ENCODE data around the gene DENND6B.

DENND6B gene

DNA sequence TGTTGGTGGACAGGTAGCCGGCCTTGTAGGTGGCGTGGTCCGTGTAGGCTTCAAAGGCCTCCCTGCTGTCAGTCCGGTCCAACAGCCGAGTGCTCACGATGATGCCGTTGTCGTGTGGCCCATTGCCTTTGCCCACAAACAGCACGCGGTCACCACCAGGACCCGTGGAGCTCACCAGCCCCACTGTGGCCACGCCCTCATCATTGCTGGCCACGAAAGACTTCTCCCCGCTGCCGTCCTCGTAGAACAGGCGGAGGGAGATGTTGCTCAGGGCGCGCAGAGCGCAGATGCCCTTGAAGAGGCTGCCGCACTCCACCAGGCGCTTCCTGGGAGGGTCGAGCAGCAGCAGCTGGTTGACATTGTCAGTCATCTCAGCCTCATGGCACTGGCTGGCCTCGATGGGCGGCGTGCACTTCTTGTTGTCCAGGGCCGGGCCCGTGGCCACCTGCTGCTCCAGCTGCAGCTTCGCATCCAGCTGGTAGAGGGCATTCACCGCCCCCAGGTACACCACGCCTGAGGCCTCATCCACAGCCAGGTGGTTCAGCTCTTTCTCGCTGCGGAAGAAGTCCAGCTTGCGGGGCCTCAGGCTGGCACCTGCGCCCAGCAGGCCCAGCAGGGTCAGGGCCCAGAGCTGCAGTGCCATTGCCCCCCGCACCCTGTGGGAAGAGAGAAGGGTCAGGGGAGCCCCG lies 36.7 kb downstream of the DENND6B start:
- DNase-seq (ENCODE audit: low read depth, low spot score): no peak
- H3K27ac ChIP-seq: no peak overlapping the region

DNA sequence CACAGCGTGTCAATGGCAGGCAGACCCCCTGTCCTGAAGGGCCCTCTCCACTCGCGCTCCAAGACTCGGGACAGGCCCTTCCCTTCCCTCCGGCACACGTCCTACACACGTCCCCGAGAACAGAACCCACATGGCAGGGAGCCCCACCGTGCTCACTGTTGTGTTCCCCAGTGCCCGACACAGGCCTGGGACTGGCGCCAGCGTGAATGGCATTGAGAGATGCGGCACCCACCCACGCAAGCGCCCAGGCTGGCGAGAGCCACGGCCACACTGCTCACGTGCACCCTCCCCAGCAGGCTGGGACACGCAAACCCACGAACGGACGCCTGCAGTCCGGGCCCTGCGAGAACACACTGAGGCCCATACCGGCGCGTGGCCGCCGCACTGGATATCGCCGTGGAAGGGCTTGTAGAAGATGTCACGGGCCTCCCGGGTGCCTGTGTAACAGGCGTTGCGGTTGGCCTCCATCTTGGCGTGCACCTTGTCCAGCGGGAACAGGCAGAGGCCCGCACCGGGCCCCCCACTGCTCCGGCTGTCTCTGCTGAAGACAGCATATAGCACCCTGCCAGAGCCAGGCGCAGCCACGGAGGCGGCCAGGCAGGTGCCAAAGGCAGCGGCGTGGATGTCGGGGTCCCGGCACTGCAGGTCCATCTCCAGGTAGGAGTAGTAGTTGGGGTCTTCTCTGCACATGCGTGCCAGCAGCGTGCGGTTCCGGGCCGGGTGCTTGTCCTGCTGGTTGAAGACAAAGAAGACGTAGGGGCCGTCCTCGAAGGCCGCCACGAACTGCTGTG lies 37.5 kb downstream of the DENND6B start:
- no peak overlapping the region for H3K27ac ChIP-seq
- no peak for DNase-seq (ENCODE audit: low read depth, low spot score)

DNA sequence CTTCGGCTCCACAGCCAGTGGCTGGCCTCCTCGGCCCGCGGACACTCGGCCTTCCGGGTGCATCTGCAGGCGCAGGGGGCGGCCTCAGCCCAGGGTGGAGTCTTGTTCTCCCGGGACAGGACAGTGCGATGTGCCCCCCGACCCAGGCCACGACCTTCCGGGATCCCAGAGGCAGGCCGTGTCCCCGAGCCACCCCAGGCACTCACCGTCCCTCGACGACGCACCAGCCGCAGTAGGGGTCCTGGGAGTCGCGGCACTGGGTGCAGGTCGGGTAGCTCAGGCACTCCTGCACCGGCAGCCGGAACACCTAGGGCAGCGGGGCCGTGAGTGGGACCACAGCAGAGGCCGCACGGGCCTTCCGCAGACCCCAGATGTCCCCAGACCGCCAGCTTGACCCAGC lies 39.1 kb downstream of the DENND6B start:
- no peak for DNase-seq (ENCODE audit: low read depth, low spot score)
- H3K27ac ChIP-seq: no peak overlapping the region

DNA sequence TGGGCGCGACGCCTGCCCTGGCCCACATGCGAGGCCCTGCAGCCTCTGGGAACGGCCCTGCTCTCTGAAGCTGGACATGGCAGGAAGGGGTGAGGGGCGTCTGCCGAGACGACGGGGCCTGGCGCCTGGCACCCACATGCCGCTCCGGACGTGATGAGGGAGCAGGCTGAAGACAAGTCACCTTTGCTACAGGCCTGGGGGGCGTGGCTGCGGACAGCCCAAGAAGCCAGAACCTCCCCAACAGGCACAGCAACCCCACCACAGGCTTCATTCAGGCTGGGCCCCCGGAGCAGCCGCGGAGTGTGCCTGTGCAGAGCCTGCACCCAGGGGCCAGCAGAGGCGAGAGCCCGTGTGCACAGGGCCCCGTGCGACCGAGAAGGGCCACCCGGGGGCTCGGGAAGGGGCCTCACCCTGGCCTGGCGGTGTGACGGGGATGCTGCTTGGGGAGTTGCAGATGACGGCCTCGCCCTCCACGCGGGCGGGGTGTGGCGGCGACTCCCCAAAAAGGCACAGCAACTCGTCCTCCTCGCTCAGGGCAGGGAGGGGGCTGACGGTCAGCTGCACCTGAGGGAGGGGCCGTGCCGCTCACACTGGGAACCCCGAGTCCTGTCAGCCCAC lies 40.0 kb downstream of the DENND6B start:
- H3K27ac ChIP-seq: no peak overlapping the region
- DNase-seq (ENCODE audit: low read depth, low spot score): no peak

DNA sequence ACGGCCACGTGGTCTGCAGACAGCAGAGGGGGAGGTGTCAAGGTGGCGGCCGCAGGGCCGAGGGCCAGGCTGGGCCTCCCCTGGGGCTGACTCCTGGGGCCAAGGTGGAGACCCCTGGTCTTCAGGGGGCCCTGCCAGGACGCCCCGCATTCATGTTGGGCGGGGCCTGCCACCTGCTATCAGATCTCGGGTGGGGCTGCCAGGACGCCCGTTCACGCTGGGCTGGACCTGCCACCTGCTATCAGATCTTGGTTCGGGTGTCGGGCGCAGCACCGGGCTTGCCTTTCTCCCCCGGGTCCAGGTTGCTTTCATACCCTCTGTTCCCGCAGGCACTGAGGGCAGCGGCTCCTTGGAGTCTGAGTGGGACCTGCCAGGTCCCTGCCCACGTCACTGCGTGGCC lies 40.5 kb downstream of the DENND6B start:
- DNase-seq (ENCODE audit: low read depth, low spot score): no peak
- H3K27ac ChIP-seq: no peak overlapping the region

DNA sequence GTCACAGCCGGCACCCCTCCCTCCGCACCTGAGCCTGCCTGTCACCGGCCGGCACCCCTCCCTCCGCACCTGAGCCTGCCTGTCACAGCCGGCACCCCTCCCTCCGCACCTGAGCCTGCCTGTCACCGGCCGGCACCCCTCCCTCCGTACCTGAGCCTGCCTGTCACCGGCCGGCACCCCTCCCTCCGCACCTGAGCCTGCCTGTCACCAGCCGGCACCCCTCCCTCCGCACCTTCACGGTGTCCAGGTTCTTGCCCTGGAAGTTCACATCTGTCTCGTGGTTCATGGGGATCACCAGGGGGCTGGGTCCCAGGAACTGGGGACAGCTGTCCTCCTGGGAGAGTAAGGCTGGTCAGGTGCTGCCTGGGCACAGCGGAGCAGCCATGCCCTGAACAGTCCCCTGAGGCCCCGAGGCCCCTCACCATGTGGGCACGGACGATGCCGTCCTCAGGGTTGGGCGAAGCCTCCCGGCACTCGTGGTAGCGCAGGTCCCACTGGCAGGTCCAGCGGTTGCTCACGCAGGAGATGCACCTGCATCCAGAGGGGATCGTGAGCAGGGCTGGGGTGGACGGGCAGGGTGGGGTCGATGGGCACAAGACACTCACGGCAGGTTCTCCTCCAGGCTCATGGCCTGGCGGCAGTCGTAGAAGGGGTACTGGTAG lies 41.1 kb downstream of the DENND6B start:
- H3K27ac ChIP-seq: no peak overlapping the region
- no peak for DNase-seq (ENCODE audit: low read depth, low spot score)

DNA sequence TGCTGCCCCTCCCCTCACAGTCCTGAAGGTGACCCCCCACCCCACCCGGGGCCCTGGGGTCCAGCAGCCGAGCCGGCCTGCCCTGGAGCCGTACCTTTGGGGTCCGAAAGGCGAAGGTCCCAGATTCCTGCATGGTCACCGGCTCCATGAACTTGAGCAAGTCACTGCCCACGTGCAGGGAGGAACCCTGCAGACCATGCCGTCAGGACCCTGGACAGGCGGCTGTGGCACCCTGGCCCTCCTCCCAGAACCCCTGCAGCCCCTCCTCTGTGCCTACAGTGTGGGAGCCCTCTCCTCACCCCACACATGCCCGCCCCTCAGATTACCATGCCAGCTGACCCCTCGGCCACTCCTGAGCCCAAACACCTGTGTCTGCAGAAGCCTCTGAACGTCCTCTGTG lies 42.3 kb downstream of the DENND6B start:
- no peak overlapping the region for H3K27ac ChIP-seq
- DNase-seq (ENCODE audit: low read depth, low spot score): no peak

DNA sequence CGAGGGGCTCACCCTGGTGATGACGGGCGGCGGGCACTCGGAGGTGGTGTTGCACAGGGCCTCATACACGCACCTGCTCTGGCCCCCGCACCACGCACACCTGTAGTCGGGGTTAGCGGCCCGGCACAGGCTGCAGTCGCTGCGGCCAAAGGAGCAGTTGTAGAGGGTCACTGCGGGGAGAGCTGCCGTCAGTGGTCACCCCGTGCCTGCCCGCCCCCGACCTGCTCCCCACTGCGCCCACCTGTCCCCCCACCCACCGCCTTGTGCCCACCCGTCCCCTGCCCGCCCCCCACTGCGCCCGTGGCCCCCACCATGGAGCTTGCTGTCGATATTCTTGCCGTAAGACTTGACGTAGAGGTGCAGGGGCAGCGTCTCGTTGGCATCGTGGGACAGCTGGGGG lies 43.0 kb downstream of the DENND6B start:
- H3K27ac ChIP-seq: no peak overlapping the region
- no peak for DNase-seq (ENCODE audit: low read depth, low spot score)

DNA sequence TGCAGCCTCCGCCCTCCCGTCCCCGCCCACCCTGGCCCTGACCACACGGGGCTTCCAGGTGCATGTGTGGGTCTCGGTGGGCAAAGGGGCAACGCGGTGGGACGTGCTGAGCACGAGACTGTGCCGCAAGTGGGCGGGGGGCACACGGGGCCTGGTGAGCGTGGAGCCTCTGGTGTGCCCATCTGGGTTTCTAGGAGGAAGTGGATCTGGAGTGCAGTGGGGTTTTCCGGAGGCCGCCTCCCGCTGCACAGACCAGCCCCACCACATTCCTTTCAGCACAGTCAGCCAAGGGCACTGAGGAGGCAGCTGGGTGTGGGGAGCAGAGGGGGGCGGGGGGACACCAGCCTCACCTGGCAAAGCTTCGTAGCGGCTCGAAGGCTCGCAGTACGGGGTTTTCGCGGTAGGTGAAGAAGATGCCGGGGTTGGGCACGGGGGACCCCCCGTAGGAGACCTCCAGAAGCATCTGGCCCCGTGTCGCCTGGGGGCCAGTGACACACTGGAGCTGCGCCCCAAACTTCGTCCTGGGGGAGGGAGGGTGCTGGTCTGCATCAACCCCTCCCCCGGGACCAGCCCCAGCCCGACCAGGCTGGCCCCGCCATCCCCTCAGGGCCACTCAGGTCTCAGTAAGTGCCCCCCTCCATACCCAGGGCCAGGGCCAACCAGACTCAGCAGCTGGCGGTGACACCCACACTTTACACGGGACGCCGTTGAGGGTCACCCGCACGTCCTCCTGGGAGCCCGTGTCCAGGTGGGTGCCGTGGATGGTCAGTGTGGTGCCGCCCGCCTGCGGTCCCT lies 44.3 kb downstream of the DENND6B start:
- H3K27ac ChIP-seq: peak overlapping the region; percentile 75
- peak; percentile 85 for DNase-seq (ENCODE audit: low read depth, low spot score)

DNA sequence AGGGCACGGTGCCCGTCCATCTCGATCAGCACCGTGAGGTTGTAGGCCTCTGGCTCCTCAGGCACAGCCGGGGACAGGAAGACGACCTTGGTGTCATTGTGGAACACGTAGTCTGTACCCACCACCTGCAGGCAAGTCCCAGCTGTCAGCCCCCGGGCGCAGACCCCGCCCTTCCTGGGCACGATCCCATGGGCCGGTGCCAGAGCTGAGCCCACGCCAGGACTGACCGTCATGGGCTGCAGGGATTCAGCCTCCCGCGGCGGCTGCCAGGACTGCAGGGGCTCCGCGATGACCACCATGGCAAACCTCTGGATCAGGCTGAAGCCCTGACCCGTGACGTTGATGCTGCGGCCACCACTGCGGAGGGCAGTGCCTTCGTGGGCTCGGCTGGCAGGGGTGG lies 44.9 kb downstream of the DENND6B start:
- DNase-seq (ENCODE audit: low read depth, low spot score): no peak
- peak overlapping the region; percentile 75 for H3K27ac ChIP-seq

DNA sequence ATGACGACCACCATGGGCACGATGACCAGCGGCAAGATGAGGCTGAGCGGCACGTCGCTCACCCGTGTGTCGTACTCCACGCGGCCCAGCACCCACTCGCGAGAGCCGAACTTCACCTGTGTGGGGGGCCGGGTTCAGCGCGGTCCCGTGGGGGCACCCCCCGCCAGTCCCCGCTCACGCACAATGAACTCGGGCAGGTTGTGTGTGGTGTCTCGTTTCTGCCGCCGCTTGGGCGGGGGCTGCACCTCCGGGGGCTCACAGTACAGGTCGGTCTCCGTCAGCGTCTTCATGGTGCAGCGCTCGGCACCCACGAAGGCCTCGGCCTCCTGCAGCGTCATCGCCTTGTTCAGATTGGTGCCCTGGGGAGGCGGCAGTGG lies 45.4 kb downstream of the DENND6B start:
- no peak for DNase-seq (ENCODE audit: low read depth, low spot score)
- H3K27ac ChIP-seq: peak overlapping the region; percentile 75

DNA sequence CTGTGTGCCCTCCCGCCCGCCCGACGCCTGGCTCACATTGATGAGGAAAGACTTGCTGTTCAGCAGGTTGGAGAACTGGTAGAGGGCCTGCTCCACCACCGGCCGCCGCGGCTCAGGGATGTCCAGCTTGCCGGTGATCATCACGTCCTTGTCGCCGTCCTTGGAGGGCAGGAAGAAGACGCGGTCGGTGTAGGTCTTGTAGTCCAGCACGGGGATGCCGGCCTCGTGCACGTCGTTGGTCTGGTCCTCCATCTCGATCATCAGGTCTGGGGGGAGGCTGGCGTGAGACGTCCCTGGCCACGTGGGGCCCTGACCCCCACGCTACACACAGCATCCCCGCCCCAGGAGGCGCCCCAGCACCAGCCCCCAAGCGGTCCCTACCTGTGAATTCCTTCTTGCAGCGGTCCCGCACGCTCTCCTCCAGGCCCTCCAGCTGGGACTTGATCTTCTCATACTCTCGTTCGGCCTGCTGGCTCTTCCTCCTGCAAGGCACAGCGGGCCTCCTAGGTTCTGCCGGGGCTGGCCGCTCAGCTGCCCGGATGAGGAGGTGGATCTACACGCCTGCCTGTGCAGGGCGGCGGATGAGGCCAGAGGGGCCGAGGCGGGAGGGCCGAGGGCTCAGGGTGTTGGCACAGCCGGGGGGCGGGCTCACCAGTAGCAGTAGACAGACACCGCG lies 46.0 kb downstream of the DENND6B start:
- no peak for DNase-seq (ENCODE audit: low read depth, low spot score)
- no peak overlapping the region for H3K27ac ChIP-seq

DNA sequence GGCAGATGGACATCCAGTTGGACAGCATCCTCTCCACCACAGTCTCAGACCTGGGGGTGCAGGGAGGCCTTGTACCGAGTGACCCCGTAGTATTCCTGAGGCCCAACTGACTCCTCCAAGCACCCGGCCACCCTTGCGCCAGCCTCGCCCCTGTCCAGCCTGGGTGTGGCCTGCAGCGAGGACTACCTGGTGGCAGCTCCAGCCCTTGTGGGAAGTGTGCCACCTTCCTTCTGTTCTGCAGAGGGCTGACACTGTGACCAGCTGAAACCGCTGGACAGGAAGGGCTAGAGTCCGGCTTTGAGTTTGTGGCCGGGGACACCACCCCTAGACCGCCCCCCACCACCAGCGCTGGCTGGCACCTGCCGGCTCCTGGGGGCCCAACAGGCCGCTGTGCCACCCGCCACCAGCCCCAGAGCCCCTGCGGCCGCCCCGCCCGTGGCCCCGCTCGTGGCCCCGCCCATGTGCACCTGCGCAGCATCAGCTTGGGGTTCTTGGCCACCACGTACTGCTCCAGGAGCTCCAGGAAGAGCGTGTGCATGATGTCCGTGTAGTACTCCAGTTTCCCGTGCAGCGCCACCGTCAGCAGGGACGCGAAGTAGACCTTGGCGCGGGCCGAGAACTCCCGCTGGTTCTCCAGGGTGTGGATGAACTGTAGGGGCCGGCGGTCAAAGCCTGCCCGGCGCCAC lies 46.6 kb downstream of the DENND6B start:
- H3K27ac ChIP-seq: no peak overlapping the region
- no peak for DNase-seq (ENCODE audit: low read depth, low spot score)

DNA sequence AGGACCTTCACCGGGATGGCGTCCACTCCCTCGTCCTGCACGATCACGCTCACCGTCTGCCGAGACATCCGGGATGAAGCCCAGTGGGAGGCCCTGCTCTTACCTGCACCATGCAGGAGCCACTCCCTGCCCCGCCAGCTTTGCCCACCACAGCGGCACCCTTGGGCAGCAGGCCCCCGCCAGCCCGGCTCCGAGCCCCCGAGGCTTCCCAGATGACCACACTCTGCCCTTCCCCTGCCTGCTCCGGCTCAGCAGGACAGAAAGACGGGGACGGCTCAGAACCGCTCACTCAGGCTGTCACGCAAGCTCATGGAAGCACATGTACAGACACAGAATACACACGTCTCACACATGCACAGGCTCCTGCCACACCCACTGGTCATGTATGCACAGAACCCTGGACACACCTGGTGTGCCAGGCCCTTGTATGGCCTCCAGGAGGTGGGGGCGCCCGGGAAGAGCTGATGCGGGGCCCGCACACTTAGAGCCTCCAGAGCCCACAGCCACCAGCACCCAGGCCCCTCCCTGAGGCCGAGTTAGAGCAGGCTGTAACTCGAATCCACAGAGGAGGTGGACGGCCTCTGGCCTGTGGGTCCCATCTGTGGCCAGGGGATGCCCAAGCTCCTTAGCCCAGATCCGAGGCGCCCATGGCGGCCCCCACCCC lies 47.7 kb downstream of the DENND6B start:
- no peak overlapping the region for H3K27ac ChIP-seq
- DNase-seq (ENCODE audit: low read depth, low spot score): no peak

DNA sequence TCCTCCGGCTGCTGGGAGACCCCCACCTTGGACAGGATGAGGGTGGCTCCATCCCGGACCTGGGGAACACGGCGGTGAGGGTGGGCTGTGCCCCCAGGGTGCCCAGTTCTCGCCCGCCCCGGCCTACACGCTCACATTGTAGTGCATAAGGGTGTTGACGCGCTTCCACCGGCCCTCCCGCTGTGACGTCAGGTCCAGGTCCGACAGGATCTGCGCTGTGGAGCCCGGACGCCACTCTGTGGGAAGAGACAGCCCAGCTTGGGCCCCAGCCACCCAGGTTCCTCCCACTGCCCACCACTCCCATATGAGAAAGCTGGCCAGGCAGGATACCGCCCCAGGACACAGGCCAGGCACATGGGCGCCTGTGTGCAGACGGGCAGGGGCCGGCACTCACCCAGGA lies 48.4 kb downstream of the DENND6B start:
- no peak overlapping the region for H3K27ac ChIP-seq
- no peak for DNase-seq (ENCODE audit: low read depth, low spot score)

DNA sequence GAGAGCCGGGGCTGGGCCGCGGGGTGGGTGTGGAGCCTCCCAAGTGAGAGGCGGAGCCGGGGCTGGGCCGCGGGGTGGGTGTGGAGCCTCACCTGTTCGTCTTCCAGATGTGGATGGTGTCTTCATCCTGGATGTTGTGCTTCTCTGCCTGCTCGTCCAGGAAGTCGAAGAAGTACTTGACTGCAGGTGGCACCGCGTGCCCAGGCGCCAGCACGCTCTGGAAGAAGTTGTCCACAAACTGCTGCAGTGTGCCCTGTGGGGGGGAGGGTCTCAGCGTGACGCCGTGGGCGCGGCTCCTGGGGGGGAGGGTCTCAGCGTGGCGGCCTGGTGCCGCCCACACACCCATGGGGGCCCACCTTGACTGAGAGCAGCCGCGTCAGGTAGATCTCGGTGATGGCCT lies 49.1 kb downstream of the DENND6B start:
- DNase-seq (ENCODE audit: low read depth, low spot score): no peak
- no peak overlapping the region for H3K27ac ChIP-seq

DNA sequence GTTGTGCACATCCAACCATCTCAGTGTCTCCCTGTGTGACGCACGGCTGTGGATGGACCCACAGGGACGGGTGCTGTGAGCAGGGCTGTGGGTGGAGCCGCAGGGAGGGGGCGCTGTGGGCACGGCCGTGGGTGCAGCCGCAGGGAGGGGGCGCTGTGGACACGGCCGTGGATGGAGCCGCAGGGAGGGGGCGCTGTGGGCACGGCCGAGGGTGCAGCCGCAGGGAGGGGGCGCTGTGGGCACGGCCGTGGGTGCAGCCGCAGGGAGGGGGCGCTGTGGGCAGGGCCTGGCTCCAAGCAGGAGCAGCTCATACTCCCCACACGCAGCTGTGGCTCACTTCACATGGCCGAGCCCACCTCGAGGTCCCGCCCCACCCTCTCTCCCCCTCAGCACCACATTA lies 50.7 kb downstream of the DENND6B start:
- DNase-seq (ENCODE audit: low read depth, low spot score): no peak

DNA sequence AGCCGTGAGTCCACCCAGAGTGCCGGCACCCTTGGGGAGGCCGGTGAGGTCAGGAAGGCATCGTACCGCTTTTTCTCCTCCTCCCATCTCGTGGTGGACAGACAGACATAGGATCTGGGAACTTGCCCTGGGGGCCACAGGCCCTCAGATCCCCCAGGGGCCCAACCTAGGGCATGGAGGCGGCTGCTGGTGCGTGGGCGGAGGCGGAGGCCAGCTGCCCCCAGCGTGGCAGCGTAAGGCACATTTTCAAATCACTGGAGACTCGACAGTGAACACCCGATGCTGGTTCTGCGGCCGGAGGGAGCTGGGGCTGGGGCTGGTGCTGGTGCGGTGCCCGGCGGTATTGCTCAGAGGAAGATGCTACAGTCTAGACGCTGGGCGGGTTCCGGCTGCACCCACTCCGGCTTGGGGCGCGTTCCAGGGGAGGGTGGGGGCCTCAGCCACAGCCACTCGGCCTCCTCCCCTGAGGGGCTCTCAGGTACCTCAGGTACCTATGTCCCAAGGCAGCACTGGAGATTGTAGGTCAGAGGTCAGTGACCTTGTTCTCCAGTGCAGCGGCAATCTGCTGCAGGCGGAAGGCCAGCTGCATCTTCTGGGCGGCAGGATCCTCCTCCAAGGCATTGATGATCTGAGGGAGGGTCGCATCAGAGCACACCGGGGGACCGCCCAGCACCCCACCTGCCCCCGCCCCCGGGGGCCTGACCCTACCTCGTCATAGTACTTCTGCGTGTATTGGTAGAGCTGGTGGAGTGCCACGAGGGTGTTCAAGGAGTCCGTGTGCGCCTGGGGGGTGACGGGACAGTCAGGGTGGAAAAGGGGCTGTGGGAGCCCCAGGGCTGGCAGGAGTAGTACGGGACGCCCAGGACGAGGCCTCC lies 51.4 kb downstream of the DENND6B start:
- no peak overlapping the region for H3K27ac ChIP-seq
- no peak for DNase-seq (ENCODE audit: low read depth, low spot score)

More for the DNA sequence above, 50.7 kb downstream of the DENND6B start:
- H3K27ac ChIP-seq: no peak overlapping the region
